ENCODE data around the gene EPB41L2.
"Not testable (repeated sequence)": the region's sequence is repeated elsewhere in the genome, so short reads cannot be mapped to it uniquely, and the experiment has no call there.

Gene EPB41L2

DNA sequence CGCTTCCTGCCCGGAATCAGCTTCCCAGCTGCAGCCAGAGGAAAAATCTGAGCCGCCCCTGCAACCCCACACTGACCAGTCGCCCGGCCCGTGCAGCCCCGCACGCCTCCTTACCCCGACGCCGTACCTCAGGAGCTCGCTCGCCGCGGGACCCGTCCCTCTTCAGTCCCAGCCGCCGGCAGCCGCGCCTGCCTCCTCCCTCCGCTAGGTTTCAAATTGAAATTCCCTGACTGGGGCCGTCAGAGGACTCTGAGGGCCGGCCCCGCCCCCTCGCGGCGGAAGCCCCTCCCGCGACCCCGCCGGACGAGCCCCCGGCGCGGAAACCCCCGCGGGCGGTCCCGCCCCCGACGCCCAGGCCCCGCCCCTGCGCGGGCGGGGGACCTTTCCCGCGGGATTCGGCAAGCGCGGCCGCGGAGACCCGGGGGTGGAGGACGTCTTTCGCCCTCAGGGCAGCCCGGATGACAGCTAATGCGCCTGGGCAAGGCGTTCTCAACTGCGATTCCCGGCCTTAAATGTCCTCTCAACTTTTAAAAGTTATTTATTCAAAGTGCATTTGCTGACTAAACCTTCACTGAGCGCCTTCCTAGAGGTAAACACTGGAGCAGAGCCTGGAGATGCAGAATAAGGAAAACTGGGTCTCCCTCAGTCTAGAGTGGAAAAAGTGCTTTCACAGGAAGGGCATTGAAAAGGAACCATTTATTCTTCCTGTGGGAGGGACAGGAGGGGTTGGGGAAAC, at the start of gene EPB41L2:
TSS of gene EPB41L2 (minus strand) at position 218 of the 736 bp plus-strand sequence. CDS start 106,760 bp downstream, outside the sequence.
- peak; percentile 85 for DNase-seq

DNA sequence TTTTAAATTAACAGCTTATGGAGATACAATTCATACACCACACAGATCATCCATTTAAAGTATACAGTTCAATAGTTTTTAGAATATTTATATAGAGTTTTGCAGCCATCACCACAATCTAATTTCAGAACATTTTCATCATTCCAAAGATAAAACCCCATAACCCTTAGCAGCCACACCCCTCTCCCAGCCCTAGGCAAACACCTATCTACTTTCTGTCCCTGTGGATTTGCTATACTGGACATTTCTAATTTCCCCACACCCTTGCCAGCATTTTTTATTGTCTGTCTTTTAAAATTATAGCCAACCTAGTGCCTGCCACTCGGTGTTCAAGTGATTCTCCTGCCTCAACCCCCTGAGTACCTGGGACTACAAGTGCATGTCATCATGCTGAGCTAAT, 49.2 kb upstream of the EPB41L2 start:
- no peak for DNase-seq

DNA sequence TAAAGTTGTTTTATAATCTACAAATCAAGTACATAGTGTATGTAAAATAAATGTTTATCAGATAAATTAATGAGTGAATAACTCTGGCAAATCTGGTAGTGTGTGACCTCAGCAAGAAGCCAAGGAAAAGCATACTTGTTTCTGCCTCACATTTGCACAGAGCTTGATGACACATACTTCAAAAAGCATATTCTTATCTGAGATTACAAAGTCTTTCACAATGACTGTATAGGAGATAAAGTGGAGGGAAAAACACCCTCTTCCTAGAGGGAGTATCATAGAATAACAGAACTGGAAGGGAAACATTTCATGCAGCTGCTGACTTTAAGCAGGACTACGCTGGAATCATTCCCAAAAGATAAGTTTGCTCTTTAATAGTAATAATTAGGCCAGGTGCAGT, 44.1 kb upstream of the EPB41L2 start:
- no peak for DNase-seq

DNA sequence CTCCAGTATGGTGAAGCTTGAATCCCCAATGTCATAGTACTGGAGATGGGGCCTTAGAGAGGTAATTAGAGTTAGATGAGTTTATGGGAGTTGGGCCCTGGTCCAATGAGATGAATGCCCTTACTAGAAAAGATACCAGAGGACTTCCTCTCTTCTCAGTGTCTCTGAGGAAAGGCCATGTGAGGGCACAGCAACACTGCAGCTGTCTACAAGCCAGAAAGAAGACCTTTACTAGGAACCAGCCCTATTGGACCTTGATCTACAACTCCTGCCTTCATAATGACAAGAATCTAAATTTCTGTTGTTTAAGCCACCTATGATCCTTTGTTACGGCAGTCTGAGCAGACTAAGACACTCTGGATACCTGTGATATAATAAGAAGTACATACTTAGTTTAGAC, 40.9 kb upstream of the EPB41L2 start:
- no peak for DNase-seq

DNA sequence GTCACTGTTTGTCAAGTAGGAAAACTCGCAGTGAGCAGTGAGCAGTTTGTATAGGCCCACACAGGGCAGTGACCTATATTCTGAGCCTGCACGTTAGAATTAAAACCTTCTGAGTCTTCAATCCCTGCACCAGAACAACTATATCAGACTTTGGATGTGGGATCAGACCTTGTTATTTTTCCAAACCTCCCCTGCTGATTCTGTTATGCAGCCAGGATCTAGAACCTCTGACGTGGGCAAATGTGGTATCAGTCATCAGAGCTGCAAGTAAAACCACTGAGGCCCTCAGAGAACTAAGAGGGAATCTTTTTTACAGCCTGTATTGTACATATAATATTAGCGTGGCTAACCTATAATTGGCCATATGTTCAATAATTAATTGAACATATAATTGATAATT, 40.3 kb upstream of the EPB41L2 start:
- no peak for DNase-seq

DNA sequence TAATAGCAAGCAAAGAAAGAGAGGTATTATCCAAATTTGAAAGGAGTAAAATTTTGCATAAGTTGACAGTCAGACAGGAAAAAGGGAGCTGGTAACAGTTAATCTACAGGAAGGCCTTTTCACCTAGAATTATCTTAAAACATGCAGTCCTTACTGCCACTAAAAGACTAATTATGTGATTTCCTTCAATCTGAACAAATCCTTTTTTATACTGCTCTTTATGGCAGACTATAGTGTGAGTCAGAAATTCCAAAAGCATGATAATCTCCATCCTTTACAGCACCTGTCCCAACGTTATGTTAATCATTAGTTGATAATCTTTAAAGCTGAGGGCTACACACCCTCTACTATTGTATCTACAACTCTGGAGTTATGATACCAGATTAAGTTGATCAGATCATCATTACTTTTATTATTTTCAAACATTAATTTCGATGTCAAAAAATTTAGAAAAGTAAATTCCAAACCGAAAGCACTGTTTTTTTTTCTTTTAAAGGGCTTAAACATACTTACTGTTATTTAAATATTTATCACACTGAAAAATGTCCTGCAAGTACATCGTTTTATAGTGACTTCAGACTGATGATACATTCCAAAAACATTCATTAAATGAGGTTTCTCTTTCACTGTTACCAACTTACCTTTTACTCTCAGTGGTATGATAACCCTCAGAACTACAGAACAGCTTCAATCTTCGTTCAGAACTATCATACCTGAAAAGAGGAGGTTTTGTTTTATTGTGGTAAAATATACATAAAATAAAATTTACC, 39.1 kb upstream of the EPB41L2 start:
- DNase-seq: no peak

DNA sequence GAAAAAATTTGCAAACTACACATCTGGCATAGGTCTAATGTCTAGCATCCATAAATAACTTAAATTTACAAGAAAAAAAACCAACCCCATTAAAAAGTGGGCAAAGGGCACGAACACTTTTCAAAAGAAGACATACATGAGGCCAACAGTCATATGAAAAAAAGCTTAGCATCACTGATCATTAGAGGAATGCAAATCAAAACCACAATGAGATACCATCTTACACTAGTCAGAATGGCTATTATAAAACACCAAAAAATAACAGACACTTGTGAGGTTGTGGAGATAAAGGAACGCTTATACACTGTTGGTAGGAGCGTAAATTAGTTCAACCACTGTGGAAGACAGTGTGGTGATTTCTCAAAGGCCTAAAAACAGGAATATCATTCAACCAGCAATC, 33.7 kb upstream of the EPB41L2 start:
- DNase-seq: no peak

DNA sequence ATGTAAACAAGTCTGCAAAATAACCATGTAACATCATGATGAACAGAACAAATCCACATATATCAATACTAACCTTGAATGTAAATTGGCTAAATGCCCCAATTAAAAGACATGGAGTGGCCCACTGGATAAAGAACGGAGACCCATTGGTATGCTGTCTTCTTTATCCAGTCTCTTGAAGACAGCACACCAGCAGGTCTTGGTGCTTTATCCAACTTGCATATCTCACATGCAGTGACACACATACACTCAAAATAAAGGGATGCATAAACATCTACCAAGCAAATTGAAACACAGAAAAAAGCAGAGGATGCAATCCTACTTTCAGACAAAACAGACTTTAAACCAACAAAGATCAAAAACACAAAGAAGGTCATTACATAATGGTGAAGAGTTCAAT, 30.3 kb upstream of the EPB41L2 start:
- no peak for DNase-seq

DNA sequence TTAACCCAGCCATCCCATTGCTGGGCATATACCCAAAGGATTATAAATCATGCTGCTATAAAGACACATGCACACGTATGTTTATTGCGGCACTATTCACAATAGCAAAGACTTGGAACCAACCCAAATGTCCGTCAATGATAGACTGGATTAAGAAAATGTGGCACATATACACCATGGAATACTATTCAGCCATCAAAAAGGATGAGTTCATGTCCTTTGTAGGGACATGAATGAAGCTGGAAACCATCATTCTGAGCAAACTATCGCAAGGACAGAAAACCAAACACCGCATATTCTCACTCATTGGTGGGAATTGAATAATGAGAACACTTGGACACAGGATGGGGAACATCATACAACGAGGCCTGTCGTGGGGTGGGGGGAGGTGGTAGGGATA, 28.9 kb upstream of the EPB41L2 start:
- DNase-seq: not testable (repeated sequence)

DNA sequence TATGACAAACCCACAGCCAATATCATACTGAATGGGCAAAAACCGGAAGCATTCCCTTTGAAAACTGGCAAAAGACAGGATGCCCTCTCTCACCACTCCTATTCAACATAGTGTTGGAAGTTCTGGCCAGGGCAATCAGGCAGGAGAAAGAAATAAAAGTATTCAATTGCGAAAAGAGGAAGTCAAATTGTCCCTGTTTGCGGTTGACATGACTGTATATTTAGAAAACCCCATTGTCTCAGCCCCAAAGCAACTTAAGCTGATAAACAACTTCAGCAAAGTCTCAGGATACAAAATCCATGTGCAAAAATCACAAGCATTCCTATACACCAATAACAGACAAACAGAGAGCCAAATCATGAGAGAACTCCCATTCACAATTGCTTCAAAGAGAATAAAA, 27.3 kb upstream of the EPB41L2 start:
- not testable (repeated sequence) for DNase-seq

DNA sequence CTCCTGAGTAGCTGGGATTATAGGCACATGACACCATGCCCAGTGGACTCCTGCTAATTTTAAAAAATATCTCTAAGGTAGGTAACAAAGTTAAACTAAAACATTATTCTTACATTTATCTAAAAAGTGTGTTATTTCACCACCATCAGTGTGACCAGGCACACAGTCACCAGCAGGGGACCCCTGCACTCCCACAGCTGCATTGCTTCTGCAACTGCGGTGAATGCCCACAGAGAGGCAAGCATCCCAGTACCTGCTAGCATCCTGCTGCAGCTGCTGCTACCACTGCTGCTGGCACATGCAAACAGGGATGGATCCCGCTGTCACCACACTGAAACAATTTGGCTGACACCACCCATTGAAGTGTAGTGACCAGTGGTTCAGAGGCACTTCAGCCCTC, 21.9 kb upstream of the EPB41L2 start:
- no peak for DNase-seq

DNA sequence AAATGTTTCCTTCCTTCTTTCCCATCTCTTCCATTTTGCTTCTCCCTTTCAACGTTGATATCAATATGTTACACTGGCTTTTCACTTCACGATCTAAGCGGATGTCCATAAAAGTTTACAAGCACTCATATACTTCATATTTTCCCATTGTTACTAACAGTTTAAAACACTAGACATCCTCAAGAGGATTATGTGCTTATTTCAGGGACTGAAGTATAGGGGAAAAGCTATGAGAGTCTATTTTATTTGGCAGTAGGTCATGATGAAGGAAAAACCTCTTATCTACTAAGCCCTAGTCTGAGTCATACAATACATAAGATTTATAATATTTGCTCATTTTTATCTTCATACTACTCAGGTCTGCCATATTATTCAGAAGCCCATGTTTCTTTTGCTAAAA, 20.6 kb upstream of the EPB41L2 start:
- no peak for DNase-seq

DNA sequence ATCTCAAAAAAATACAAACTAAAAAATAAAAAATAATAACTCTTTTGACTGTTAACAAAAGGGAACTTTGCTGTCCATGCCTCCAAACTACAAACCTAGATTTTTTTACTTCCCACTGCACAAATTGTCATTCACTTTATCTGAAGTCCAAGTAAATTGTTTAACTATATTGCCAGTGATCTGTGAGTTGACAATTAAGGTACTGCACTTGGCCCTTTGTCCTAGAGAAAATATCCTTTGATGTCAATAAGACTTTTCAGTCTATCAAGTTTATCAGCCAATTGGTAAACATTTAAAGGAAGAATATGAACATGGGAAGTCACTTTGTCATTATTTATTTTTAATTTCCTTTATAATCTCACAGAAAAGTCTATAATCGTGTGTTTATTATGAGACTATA, 19.3 kb upstream of the EPB41L2 start:
- no peak for DNase-seq

DNA sequence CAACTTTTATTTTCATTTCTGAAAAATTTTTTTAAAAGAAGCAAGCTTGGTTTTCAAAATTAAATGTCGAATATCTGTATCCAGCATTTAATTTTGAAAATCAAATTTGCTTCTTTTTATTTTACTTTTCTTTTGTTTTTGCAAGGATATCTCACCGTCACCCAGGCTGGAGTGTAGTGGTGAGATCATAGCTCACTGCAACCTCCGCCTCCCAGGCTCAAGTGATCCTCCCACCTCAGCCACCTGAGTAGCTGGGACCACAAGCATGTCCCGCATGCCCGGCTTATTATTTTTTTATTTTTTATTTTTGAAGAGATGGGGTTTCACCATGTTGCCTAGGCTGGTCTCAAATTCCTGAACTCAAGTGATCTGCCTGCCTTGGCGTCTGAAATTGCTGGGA, 17.0 kb upstream of the EPB41L2 start:
- no peak for DNase-seq

DNA sequence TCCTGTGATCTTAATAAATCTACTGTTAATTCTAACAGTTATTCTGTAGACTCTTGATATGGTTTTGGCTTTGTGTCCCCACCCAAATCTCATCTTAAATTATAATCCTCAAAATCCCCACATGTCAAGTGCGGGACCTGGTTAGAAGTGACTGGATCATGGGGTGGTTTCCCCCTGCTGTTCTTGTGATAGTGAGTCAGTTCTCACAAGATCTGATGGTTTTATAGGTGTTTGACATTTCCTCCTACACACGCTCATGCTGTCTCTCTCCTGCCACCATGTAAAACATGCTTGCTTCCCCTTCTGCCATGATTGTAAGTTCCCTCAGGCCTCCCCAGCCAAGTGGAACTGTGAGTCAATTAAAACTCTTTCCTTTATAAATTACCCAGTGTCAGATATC, 10.5 kb upstream of the EPB41L2 start:
- DNase-seq: no peak

DNA sequence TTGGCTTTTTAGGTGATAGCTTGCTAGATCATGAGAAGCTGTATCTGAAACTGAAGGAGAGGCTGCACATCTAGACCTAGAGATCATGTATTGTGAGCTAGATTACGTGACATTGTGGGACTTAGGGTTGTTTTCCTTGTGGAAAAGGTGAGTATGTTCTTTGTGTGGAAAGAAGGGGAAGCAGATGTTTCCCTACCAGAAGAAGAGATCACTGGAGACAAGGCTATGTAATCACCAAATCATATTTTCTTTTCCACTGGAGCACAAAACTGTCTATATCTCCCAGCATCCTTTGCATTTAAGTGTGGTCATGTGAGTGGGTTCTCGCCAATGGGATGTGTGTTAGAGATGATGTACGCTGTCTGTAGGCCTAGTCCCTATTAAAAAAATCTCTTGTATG, 7.0 kb upstream of the EPB41L2 start:
- DNase-seq: no peak

DNA sequence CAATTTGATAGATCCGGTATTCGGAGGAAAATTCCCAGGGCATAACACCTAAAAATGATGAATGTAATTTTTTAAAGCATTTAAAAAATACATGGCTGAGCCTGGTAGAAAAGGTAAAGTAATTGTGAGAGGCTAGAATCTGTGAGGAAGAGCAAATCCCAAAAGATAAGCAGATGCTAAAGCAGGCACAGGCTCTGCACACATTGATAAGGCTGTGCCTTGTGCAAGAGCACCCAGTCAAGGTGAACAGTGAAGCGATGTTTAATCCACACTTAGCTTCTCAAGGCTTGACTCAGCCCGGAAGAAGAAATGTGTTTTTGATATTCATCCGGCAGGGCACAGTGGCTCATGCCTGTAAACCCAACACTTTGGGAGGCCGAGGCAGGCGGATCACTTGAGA, 5.1 kb upstream of the EPB41L2 start:
- no peak for DNase-seq

DNA sequence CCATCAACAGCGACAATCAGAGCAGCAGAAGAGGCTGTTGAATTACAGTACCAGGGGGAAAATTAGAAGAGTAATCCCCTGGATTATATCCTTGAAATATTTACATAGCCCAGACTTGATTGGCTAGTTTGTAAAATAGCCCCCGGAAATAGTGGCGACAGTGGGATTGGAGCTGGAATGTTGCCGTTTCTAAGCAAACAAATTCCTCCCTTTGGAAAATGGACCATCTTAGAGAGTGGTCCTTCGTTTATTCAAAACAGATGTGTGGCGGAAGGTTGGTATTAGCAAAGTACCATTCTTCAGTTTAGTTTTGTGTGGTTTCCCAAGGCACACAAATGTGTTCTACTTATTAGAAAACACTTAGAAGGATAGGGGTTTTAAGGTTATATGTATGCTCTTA, 4.5 kb upstream of the EPB41L2 start:
- no peak for DNase-seq

DNA sequence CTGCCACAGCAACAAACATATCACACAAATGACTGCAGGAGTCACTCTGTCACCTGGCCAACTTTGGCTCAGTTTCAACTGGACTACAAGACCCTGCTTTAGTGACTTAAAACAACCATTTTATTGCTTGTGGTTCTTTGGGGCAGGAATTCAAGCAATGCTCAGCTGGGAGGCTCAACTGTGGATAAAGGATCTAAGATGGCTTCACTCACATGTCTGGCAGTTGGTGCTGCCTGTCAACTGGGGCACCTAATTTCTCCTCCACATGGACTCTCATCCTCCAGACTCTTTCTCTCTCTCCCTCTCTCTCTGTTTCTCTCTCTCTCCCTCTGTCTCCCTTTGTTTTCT, 2.8 kb upstream of the EPB41L2 start:
- DNase-seq: no peak

DNA sequence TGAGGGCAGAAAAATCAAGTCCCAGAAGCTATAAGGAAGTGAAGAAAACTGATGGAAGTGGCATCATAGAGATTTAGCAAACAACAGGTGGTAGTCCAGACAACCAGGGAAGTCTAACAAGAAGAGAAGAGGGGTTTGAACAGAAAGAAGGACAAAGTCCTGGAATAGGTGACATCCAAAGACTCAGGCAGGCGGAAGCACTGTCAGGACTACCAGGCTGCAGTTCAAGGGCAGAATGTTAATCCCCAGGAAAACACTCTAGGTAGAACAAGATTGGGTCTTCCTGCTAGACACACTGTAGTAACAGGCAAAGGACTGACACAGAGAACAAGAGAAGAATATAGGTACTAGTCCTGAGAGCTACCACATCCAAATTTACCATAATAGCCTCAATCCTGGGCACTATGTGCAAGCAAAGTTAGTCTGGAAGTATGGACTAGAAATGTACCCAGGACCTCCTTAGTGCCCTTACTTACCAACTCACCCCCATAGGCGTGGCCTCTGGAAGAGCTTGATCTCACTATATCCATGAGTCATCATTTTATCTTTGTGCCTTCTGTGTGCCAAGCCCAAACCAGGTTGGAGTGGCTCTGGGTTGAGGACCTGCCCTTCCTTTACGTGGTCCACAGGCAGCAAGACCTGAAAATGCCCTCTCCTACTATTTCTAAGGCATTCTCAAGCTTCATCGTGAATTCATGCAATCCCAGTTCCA, 2.2 kb upstream of the EPB41L2 start:
- no peak for DNase-seq

DNA sequence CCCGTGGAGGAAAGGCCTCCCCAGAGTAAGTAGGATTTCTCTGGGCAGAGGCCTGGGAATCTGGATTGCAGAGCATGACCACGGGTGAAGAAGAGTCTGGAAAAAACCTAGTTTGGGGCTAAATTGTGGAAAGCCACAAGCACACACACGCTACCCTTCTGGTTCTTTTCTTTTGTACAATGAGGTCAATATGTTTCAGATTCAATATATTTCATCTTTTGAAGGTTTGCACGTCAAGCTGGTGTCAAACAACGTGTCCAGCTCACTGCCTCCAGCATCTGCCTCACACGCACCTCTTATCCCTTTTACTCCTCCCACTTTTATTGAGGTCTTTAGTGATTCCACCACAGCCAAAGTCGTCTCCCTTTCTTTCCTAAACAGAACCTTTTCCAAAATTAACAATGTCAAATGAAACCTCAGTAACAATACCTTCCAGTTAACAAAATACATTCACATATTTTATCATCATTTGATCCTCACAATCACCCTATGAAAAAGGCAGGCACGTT, 773 bp upstream of the EPB41L2 start:
- no peak for DNase-seq

DNA sequence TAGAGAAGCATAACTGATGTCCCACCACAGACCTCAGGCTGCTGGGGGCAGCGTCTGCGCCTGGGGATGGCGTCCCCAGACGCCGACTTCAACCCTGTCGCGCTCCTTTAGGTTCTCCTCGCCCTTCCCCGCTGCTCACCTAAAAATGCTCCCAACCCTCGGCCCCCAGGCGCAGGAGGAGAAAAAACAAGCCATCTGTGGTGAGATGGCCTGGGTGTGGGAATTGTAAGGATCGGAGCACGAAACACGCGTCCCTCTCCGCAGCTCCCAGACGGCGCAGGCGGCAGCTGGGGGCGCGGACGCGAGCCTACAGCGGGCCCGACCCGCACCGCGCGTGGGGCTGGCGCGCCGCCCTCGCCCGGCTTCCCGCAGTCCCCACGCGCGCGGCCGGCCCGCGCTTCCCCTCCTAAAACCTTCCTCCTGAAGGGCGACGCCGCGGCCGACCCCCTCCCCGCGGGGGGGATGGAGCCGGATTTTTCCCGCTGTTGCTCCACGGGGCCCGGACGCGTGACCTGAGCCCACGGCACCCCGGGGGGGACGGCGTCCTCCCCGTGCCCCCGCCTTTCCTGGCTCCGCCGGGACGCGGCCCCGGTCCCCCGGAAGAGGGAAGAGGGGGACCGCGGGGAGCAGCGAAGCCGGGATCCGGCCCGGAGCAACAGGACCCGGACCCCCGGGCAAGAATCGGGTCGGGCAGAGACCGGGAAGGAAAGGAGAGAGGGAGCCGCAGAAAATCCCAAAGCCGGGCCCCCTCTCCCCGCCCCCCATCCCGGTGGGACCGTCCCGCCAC, 611 bp downstream of the EPB41L2 start:
- DNase-seq: no peak

DNA sequence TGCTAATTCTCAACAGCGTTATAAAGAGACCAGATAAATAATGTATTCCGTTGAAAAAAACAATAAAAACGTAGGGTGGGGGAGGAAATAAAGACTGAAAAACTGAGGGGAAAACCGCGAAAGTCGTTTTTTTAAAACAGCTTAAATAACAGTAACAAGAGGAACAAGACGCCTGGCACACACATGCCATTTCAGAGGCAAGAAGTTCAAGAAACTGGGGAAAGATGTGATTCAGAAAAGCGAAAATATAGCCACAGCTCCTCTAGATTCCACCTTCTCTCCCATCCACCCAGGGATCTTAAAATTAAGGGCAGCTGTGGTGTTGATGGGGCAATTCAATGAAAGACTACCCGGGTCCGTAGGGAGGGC, 1.3 kb downstream of the EPB41L2 start:
- no peak for DNase-seq
